HCT116 (cell line): ENCODE results near the gene BMF. TPM values are rescaled to one million over a fixed set of nuclear protein-coding genes. Genes with fewer than 3 reads are reported as not detected.
"Not testable (repeated sequence)": the region's sequence is repeated elsewhere in the genome, so short reads cannot be mapped to it uniquely, and the experiment has no call there.

Source experiments
- ATAC-seq: fragments of 200-7000 bp; cut with Tn5 transposase; 2 replicates; pipeline ENCODE4 v1.9.1; 2020; ENCODE audit warnings: mild to moderate bottlenecking, moderate library complexity
- BruUV-seq: library from RNA; stranded (reverse); fragments of 400-500 nt; replicated peaks from 2 replicates; lab custom pipeline; 2021; lab: Mats Ljungman, UMichigan
- CTCF ChIA-PET: fragments of 300-600 bp; sonication (Branson Sonifier 250); formaldehyde crosslinking; loops from one replicate; lab custom pipeline; 2021; ENCODE audit warnings: antibody characterized with exemption; lab: Charles Lee
- POLR2A ChIA-PET: fragments of 300-600, 350-600 bp; sonication (Branson Sonifier 250); formaldehyde crosslinking; loops from one replicate; lab custom pipeline; 2021; ENCODE audit warnings: antibody characterized with exemption; lab: Charles Lee
- RAD21 ChIA-PET, 2 experiments: fragments of 300-600 bp; sonication (Branson Sonifier 250); formaldehyde crosslinking; loops; one replicate each; lab custom pipeline; 2023; ENCODE audit warnings: low total read pairs in 2 of 2; ENCODE audit not compliant: uncharacterized antibody in 2 of 2, unreplicated experiment in 2 of 2, low non-redundant PET in 1 of 2; lab: Charles Lee
- DNase-seq: peaks from one replicate; pipeline ENCODE4 v3.0.0-alpha.2; 2010; ENCODE audit warnings: low read depth, low spot score
- H2AFZ ChIP-seq: fragments of 200-600 bp; shearing (Covaris generic), sonication (generic); 2 replicates; pipeline ENCODE4 v1.6.1; 2017; ENCODE audit warnings: low read depth, mixed run types, mixed read lengths, antibody characterized with exemption, low read length; ENCODE audit not compliant: poor library complexity, severe bottlenecking
- H3K27ac ChIP-seq: 2 replicates; pipeline ENCODE4 v1.5.1; 2012; ENCODE audit warnings: low read depth, low read length
- H3K27me3 ChIP-seq: fragments of 200-600 bp; sonication (generic); 2 replicates; pipeline ENCODE4 v1.6.1; 2016; ENCODE audit warnings: mixed run types, low read length, mixed read lengths; ENCODE audit not compliant: insufficient read depth
- H3K36me3 ChIP-seq, 2 experiments: fragments of 200-500 bp in 1 of 2; fragments of 200-600 bp in 1 of 2; sonication (Bioruptor generic) in 1 of 2; sonication (generic) in 1 of 2; 2 replicates each; pipeline versions ENCODE4 v1.5.1 to v1.6.1; 2014 to 2016; ENCODE audit warnings: low read length in 2 of 2, inconsistent platforms in 1 of 2, mixed read lengths in 1 of 2, mixed run types in 1 of 2; ENCODE audit not compliant: insufficient read depth in 2 of 2, control insufficient read depth in 1 of 2
- H3K4me1 ChIP-seq, 2 experiments: fragments of 200-600 bp in 1 of 2; sonication (generic) in 1 of 2; 2 replicates each; pipeline versions ENCODE4 v1.5.1 to v1.6.1; 2012 to 2017; ENCODE audit warnings: low read length in 2 of 2, inconsistent platforms in 1 of 2, mild to moderate bottlenecking in 1 of 2, mixed read lengths in 1 of 2, mixed run types in 1 of 2, moderate library complexity in 1 of 2; ENCODE audit not compliant: insufficient read depth in 2 of 2, control insufficient read depth in 1 of 2
- H3K4me2 ChIP-seq: fragments of 200-600 bp; sonication (generic); 2 replicates; pipeline ENCODE4 v1.6.1; 2017; ENCODE audit warnings: mixed run types, low read length, mixed read lengths
- H3K4me3 ChIP-seq, 2 experiments: fragments of 200-600 bp in 1 of 2; sonication (generic) in 1 of 2; replicated peaks in 1 of 2; 2 replicates each; pipeline ENCODE4 v1.5.1; 2011 to 2016; ENCODE audit warnings: low read length in 2 of 2, control low read depth in 1 of 2, low read depth in 1 of 2, mild to moderate bottlenecking in 1 of 2, mixed read lengths in 1 of 2, mixed run types in 1 of 2
- H3K79me2 ChIP-seq: fragments of 200-600 bp; sonication (generic); 2 replicates; pipeline ENCODE4 v1.6.1; 2017; ENCODE audit warnings: mild to moderate bottlenecking, mixed run types, low read length, moderate library complexity, mixed read lengths; ENCODE audit not compliant: insufficient read depth
- H3K9ac ChIP-seq: fragments of 200-600 bp; sonication (generic); 2 replicates; pipeline ENCODE4 v1.6.1; 2016; ENCODE audit warnings: low read length, mixed read lengths
- H3K9me2 ChIP-seq: fragments of 200-600 bp; sonication (generic), shearing (Covaris generic); 2 replicates; pipeline ENCODE4 v1.6.1; 2017; ENCODE audit warnings: mixed run types, mild to moderate bottlenecking, moderate library complexity; ENCODE audit not compliant: insufficient read depth
- H3K9me3 ChIP-seq, 2 experiments: fragments of 200-500 bp in 1 of 2; fragments of 200-600 bp in 1 of 2; sonication (Bioruptor generic) in 1 of 2; sonication (generic) in 1 of 2; 2 replicates each; pipeline ENCODE4 v1.6.1; 2014 to 2017; ENCODE audit warnings: low read length in 2 of 2, mixed read lengths in 2 of 2, inconsistent platforms in 1 of 2, low read depth in 1 of 2, mild to moderate bottlenecking in 1 of 2, mixed run types in 1 of 2, moderate library complexity in 1 of 2; ENCODE audit not compliant: control insufficient read depth in 1 of 2, insufficient read depth in 1 of 2
- H4K20me1 ChIP-seq: fragments of 200-600 bp; sonication (generic), shearing (Covaris generic); 2 replicates; pipeline ENCODE4 v1.6.1; 2017; ENCODE audit warnings: mixed run types, mild to moderate bottlenecking, moderate library complexity; ENCODE audit not compliant: insufficient read depth
- intact Hi-C: fragments of 100-400 bp; cut with micrococcal nuclease; formaldehyde crosslinking; loops from 2 replicates; pipeline ENCODE4 v1.10.0; 2022
- total RNA-seq: library from RNA; stranded (reverse); gene quantifications from one replicate; pipeline ENCODE4 v1.2.1, GENCODE V29; 2021; ENCODE audit not compliant: unreplicated experiment

The BMF gene
- total RNA-seq, 1 experiment from 2014 or later, result 1.0 TPM

GRCh38 chr15:40074656-40075055 lies 34.0 kb downstream of the BMF start:
- H3K4me1 ChIP-seq, RAD21 ChIA-PET, H2AFZ ChIP-seq, H3K9me3 ChIP-seq, H3K27me3 ChIP-seq, H3K79me2 ChIP-seq, POLR2A ChIA-PET, CTCF ChIA-PET, H3K36me3 ChIP-seq, H3K9me2 ChIP-seq, BruUV-seq, H4K20me1 ChIP-seq, H3K4me3 ChIP-seq, H3K27ac ChIP-seq, DNase-seq, ATAC-seq, H3K9ac ChIP-seq, intact Hi-C loops, H3K4me2 ChIP-seq: not testable (repeated sequence)

- POLR2A ChIA-PET, H2AFZ ChIP-seq, H3K4me2 ChIP-seq, ATAC-seq, RAD21 ChIA-PET, H3K9ac ChIP-seq, DNase-seq, H3K9me2 ChIP-seq, H3K36me3 ChIP-seq, H3K79me2 ChIP-seq, H3K4me3 ChIP-seq, CTCF ChIA-PET, BruUV-seq, H3K27me3 ChIP-seq, H3K27ac ChIP-seq, H4K20me1 ChIP-seq, intact Hi-C loops, H3K9me3 ChIP-seq: not testable (repeated sequence)
- peaks cover 10 to 14% of the 10 kb centered on the region in 2 experiments for H3K4me1 ChIP-seq
Observed at GRCh38 chr15:40073716-40074490, 34.8 kb downstream of the BMF start.
